Neural cell (in vitro differentiated cells): ENCODE results near the gene ANKRD31. TPM values are rescaled to one million over a fixed set of nuclear protein-coding genes. Genes with fewer than 3 reads are reported as not detected.

Source experiments
- H2AFZ ChIP-seq: fragments of 200-600, 300-800 bp; sonication (generic), shearing (Covaris generic); 2 replicates; pipeline ENCODE4 v1.6.0; 2014; ENCODE audit warnings: low read depth, mild to moderate bottlenecking, antibody characterized with exemption, low read length, moderate library complexity
- H3F3A ChIP-seq: fragments of 200-600 bp; shearing (Covaris generic); 2 replicates; pipeline ENCODE4 v1.6.1; 2016; ENCODE audit warnings: mild to moderate bottlenecking, moderate library complexity, mixed read lengths, antibody characterized with exemption, low read length; ENCODE audit not compliant: insufficient read depth, poor library complexity, severe bottlenecking
- H3K27ac ChIP-seq: fragments of 200-600, 300-800 bp; sonication (generic), shearing (Covaris generic); 2 replicates; pipeline ENCODE4 v1.5.1; 2014; ENCODE audit warnings: mild to moderate bottlenecking, low read length, moderate library complexity
- H3K27me3 ChIP-seq: fragments of 300-800, 200-600 bp; sonication (generic), shearing (Covaris generic); 2 replicates; pipeline ENCODE4 v1.6.0; 2014; ENCODE audit warnings: mild to moderate bottlenecking, low read depth, low read length, moderate library complexity; ENCODE audit not compliant: insufficient read depth
- H3K36me3 ChIP-seq: fragments of 300-800, 200-600 bp; sonication (generic), shearing (Covaris generic); 2 replicates; pipeline ENCODE4 v1.5.1; 2014; ENCODE audit warnings: mild to moderate bottlenecking, antibody characterized with exemption, low read length, moderate library complexity; ENCODE audit not compliant: insufficient read depth
- H3K4me2 ChIP-seq: fragments of 300-800, 200-600 bp; sonication (generic), shearing (Covaris generic); 2 replicates; pipeline ENCODE4 v1.6.0; 2014; ENCODE audit warnings: mild to moderate bottlenecking, low read length
- H3K4me3 ChIP-seq: fragments of 300-800, 200-600 bp; sonication (generic), shearing (Covaris generic); 2 replicates; pipeline ENCODE4 v1.5.1; 2014; ENCODE audit warnings: mild to moderate bottlenecking, low read length, moderate library complexity
- H3K79me2 ChIP-seq: fragments of 200-600 bp; shearing (Covaris generic); replicated peaks from 2 replicates; pipeline ENCODE4 v1.6.0; 2014; ENCODE audit warnings: mild to moderate bottlenecking, low read length, moderate library complexity; ENCODE audit not compliant: insufficient read depth
- H3K9ac ChIP-seq: fragments of 300-800, 200-600 bp; sonication (generic), shearing (Covaris generic); 2 replicates; pipeline ENCODE4 v1.6.1; 2016; ENCODE audit warnings: mild to moderate bottlenecking, low read length, mixed read lengths
- H3K9me2 ChIP-seq: fragments of 200-600 bp; shearing (Covaris generic); 2 replicates; pipeline ENCODE4 v1.6.1; 2016; ENCODE audit warnings: mild to moderate bottlenecking, low read length, mixed read lengths; ENCODE audit not compliant: insufficient read depth
- H3K9me3 ChIP-seq: fragments of 200-600, 300-800 bp; sonication (generic), shearing (Covaris generic); 2 replicates; pipeline ENCODE4 v1.6.1; 2016; ENCODE audit warnings: mild to moderate bottlenecking, mixed run types, low read length, moderate library complexity, mixed read lengths
- H4K20me1 ChIP-seq: fragments of 200-600 bp; shearing (Covaris generic); 2 replicates; pipeline ENCODE4 v1.6.1; 2016; ENCODE audit warnings: mild to moderate bottlenecking, mixed run types; ENCODE audit not compliant: insufficient read depth
- CTCF ChIP-seq: fragments of 450-650 bp; IDR thresholded peaks from 2 replicates; pipeline ENCODE4 v1.5.1; 2014; ENCODE audit warnings: antibody characterized with exemption, mild to moderate bottlenecking, moderate library complexity; ENCODE audit not compliant: poor library complexity, severe bottlenecking
- EP300 ChIP-seq: fragments of 450-650 bp; conservative IDR thresholded peaks from 2 replicates; pipeline ENCODE4 v1.6.1; 2014; ENCODE audit warnings: antibody characterized with exemption, mild to moderate bottlenecking, moderate library complexity; ENCODE audit not compliant: poor library complexity, severe bottlenecking
- EZH2 ChIP-seq: fragments of 200-600, 300-800 bp; shearing (Covaris generic), sonication (generic); IDR thresholded peaks from 2 replicates; pipeline ENCODE4 v1.6.1; 2014; ENCODE audit warnings: antibody characterized with exemption, low read length, borderline replicate concordance, mild to moderate bottlenecking; ENCODE audit not compliant: insufficient read depth, poor library complexity, severe bottlenecking
- MXI1 ChIP-seq: fragments of 450-650 bp; conservative IDR thresholded peaks from 2 replicates; pipeline ENCODE4 v1.6.1; 2014; ENCODE audit warnings: antibody characterized with exemption, mild to moderate bottlenecking; ENCODE audit not compliant: poor library complexity, severe bottlenecking
- POLR2AphosphoS5 ChIP-seq: IDR thresholded peaks from 2 replicates; pipeline ENCODE4 v1.6.1; 2012
- RAD21 ChIP-seq: fragments of 450-650 bp; conservative IDR thresholded peaks from 2 replicates; pipeline ENCODE4 v1.6.1; 2014; ENCODE audit warnings: antibody characterized with exemption, mild to moderate bottlenecking, moderate library complexity
- REST ChIP-seq: IDR thresholded peaks from 2 replicates; pipeline ENCODE4 v1.6.1; 2012; ENCODE audit warnings: borderline replicate concordance
- TAF1 ChIP-seq: IDR thresholded peaks from 2 replicates; pipeline ENCODE4 v1.6.1; 2012; ENCODE audit warnings: low read depth
- polyA plus RNA-seq: library from polyadenylated mRNA; depleted of rRNA; stranded (reverse); fragments of >200 nt; gene quantifications from 2 replicates; pipeline ENCODE4 v1.2.3, GENCODE V29; 2014

ANKRD31 gene
- polyA plus RNA-seq, 1 donor from 2014 or later, result 0.62 TPM

GRCh38 chr5:75200776-75201175 is 35.9 kb downstream of the ANKRD31 start:
- H3K4me2 ChIP-seq, result no peak overlapping the region
- no peaks in the 10 kb centered on the region for H3K79me2 ChIP-seq
- H2AFZ ChIP-seq, result no peak overlapping the region
- H3K4me3 ChIP-seq, result no peak overlapping the region
- no peak overlapping the region for H3K27ac ChIP-seq
- H3F3A ChIP-seq, result no peaks in the 10 kb centered on the region
- H3K9me2 ChIP-seq, result no peaks in the 10 kb centered on the region
- H4K20me1 ChIP-seq, result no peaks in the 10 kb centered on the region
- H3K9ac ChIP-seq, result no peak overlapping the region
- no peaks in the 10 kb centered on the region for H3K27me3 ChIP-seq
- TF ChIP-seq EP300 (no peak), POLR2AphosphoS5 (no peak)
- no peaks in the 10 kb centered on the region for H3K9me3 ChIP-seq
- no peaks in the 10 kb centered on the region for H3K36me3 ChIP-seq

- TF ChIP-seq EP300 (no peak), RAD21 (no peak), MXI1 (no peak), POLR2AphosphoS5 (no peak), EZH2 (no peak), TAF1 (no peak)
- no peak overlapping the region for H3K27ac ChIP-seq
- H3K9me2 ChIP-seq, result no peaks in the 10 kb centered on the region
- H3K4me3 ChIP-seq, result no peak overlapping the region
- H3K4me2 ChIP-seq, result no peak overlapping the region
- H3K36me3 ChIP-seq, result no peaks in the 10 kb centered on the region
- no peaks in the 10 kb centered on the region for H3K27me3 ChIP-seq
- H3K9ac ChIP-seq, result no peak overlapping the region
- no peak overlapping the region for H2AFZ ChIP-seq
- no peaks in the 10 kb centered on the region for H3F3A ChIP-seq
- H3K79me2 ChIP-seq, result no peaks in the 10 kb centered on the region
- no peaks in the 10 kb centered on the region for H4K20me1 ChIP-seq
- H3K9me3 ChIP-seq, result no peaks in the 10 kb centered on the region
Observed at GRCh38 chr5:75199946-75200345, 36.7 kb downstream of the ANKRD31 start.

GRCh38 chr5:75199071-75199470 is 37.6 kb downstream of the ANKRD31 start:
- Histone ChIP-seq H3K4me2 (no peak overlapping the region), H3K36me3 (no peaks in the 10 kb centered on the region), H4K20me1 (no peaks in the 10 kb centered on the region), H3K79me2 (no peaks in the 10 kb centered on the region), H3F3A (no peaks in the 10 kb centered on the region), H3K9me3 (no peaks in the 10 kb centered on the region), H3K27ac (no peak overlapping the region), H3K9me2 (no peaks in the 10 kb centered on the region), H2AFZ (no peak overlapping the region), H3K27me3 (no peaks in the 10 kb centered on the region), H3K4me3 (no peak overlapping the region), H3K9ac (no peak overlapping the region)
- TF ChIP-seq MXI1, result no peak
- no peak for TF ChIP-seq REST
- no peak for TF ChIP-seq EP300
- no peak for TF ChIP-seq EZH2
- no peak for TF ChIP-seq RAD21
- no peak for TF ChIP-seq TAF1
- TF ChIP-seq POLR2AphosphoS5, result no peak
- TF ChIP-seq CTCF, result no peak
